Measurements from ENCODE around the gene CLPTM1L.
A peak's percentile ranks its signal among the peaks of the same experiment; 100 is the strongest.

CLPTM1L gene, protein sequence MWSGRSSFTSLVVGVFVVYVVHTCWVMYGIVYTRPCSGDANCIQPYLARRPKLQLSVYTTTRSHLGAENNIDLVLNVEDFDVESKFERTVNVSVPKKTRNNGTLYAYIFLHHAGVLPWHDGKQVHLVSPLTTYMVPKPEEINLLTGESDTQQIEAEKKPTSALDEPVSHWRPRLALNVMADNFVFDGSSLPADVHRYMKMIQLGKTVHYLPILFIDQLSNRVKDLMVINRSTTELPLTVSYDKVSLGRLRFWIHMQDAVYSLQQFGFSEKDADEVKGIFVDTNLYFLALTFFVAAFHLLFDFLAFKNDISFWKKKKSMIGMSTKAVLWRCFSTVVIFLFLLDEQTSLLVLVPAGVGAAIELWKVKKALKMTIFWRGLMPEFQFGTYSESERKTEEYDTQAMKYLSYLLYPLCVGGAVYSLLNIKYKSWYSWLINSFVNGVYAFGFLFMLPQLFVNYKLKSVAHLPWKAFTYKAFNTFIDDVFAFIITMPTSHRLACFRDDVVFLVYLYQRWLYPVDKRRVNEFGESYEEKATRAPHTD

DNA sequence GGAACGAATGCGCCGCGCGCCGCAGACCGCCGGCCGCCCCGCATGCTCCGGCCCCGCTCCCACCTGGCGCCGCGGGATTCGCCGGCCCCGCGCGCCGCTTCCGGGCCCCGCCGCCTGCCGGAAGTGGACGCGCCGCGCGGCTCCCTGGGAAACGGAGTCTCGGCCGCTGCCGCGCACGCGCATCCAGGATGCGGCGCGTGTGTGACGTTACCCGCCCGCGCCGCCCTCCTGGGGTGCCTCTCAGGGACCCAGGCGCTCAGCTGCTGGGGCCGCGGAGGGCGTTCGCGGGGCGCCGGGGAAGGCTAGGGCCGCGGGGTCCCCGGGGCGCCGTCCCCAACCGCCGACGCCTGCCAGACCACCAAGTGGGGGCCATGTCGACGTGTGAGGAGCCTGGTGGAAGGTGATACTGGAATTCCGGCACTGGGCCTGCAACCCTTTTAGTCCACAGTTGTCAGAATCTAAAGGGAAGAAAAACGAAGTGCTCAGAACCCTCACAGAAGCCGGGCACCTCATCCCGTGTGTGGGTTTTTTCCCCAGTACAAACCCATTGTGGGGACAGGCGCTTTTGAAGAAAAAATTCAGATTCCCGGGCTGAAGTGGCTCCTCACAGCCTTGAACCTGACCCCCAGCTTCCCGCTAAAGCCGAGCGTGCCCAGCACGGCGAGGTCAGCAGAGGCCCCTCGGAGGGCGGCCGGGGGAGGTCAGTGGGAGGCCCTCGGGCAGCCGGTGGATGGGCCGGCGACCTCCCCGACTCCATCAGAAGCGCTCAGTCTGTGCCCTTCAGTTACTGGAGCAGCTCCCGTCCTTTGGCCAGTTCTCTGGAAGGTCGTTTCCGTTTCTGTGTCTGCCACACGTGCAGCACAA is at the start of gene CLPTM1L:
TSS of gene CLPTM1L (minus strand) at position 125 of the 864 bp plus-strand sequence. CDS start 258 bp downstream, outside the sequence.
- DNase-seq: peak; percentile 89

- no peak for DNase-seq
These were observed 48.9 kb upstream of the CLPTM1L start for GRCh38 chr5:1393571-1394501.

- DNase-seq: no peak
These were observed 48.1 kb upstream of the CLPTM1L start for GRCh38 chr5:1392801-1393565.

DNA sequence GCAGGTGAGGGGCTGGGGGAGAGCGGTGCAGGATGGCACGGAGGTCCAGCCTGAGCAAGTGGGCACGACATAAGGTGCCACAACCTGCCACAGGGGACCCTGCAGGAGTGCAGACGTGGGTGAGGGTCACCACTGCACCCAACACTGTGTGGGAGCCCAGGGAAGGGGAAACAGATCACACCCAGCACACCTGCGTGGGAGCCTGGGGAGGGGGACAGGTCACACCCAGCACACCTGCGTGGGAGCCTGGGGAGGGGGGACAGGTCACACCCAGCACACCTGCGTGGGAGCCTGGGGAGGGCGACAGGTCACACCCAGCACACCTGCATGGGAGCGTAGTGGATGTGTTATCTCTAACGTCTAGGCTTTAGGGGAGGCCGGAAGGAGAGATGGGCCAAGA is 47.4 kb upstream of the CLPTM1L start:
- DNase-seq: no peak

DNA sequence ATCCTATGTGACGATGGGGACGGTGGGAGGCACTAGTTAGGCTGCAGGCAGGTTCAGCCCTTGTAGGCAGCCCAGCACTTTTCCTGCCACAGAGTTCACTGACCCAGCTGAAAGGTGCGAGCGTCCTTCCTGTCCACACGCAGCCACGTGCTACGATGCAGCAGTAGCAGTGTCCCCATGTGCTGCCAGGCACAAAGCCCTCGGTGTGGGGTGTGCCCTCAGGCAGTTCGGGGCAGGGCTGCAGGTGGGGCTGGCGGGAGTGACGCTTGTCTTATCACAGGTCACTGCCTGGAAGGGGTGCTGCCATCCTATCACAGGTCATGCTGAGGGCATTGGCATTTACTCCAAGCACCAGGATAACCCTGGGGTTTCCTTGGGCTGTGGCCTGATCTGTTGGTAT is 46.8 kb upstream of the CLPTM1L start:
- no peak for DNase-seq

- no peak for DNase-seq
These were observed 46.1 kb upstream of the CLPTM1L start for GRCh38 chr5:1390861-1391600.

GRCh38 chr5:1390333-1390732 is 45.4 kb upstream of the CLPTM1L start:
- no peak for DNase-seq

DNA sequence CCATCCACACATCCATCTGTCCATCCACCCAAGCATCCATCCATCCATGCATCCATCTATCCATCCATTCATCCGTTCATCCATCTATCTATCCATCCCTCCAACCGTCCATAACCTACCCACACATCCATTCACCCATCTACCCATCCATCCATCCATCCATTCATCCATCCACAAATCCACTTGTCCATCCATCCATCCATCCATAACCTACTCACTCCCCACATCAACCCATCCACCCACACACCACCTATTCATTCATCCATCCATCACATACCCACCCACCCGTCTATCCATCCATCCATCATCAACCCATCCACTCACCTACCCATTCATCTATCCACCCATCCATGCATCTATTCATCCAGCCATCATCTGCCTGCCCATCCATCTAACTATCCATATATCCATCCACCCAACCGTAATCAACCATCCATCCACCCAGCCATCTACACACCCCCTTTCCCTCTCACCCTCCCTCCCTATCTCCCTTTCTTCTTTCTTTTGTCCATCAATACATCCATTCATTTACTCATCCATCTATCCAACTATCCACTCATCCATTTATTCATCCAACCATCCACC is 43.6 kb upstream of the CLPTM1L start:
- DNase-seq: no peak

DNA sequence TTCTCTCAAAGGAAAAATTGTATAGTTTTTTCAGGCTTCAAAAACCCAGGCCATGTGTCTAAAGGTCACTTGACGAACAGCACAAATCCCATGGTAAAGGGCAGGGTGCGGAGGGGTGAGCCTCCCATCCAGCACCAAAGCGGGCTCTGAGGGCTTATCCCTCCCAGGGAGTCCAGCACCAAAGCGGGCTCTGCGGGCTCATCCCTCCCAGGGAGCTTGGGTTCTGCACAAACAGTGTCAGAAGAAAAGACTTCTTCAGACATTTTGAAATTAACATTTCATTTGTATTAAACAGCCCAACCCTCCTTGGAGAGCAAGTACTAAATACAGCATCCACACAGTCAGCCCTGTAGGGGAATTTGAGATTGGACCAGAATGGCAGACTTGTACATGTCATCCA is 43.0 kb upstream of the CLPTM1L start:
- no peak for DNase-seq

- DNase-seq: no peak
These were observed 42.3 kb upstream of the CLPTM1L start for GRCh38 chr5:1387059-1387755.

DNA sequence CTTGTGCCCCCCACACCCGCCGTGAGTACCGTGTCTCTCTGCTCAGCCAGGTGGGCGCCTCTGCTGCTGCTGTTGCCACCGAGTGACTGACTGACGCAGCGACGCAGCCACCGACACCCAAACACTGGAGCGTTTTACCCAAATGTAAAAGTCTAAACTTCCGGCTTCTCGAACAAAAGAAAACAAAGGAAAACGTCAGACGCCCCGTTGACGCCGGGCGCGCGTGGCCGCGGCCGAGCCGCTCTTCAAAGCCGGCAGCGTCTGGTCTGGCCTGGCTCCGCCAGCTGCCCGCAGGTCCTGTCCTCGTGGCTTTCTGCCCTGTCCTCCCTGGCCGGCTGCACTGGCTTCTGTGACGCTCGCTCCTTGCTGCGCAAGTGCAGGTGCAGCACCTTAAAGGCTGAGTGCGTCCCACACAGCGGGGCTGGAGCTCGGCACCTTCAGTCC is 41.4 kb upstream of the CLPTM1L start:
- DNase-seq: peak; percentile 70

GRCh38 chr5:1385395-1386273 is 40.7 kb upstream of the CLPTM1L start:
- DNase-seq: peak; percentile 93

GRCh38 chr5:1384521-1384920 is 39.6 kb upstream of the CLPTM1L start:
- no peak for DNase-seq

DNA sequence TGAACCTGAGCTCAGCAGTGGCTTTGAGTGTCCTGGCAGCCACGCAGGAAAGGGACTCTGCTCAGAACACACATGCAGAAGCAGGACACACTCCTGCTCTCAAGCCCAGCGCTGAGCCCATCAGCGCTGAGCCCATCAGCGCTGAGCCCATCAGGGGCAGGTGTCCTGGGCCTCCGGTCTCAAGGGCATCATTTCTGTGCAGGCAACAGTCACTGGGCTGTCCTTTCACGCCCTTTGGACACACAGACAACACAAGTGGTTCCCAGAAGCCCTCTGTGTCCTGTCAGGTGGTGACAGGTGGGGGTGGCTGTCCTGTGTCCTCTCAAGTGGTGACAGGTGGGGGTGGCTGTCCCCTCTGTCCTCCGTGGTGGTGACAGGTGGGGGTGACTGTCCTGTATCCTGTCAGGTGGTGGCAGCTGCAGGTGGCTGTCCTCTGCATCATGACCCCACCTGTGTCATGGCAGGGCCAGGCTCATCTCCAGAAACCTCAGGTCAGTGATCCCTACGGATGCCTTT is 39.0 kb upstream of the CLPTM1L start:
- DNase-seq: no peak

DNA sequence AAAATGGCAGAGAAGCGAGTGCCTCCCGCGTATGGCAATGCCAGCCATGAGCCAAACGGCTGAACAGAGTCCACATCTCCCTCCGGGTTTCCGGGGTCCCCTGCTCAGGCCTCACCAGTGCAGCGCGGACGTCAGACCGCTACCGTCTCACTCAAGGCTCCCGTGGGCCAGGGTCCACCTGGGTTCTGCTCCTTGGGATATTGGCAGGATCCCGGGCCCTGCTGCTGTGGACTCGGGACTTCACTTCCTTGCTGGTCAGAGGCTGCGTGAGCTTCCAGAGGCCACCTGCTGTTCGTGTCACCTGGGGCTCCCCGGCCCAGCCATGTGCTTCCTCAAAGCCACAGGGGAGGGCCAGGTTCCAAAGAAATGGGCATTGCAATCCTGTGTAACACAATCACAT is 38.4 kb upstream of the CLPTM1L start:
- DNase-seq: no peak

GRCh38 chr5:1382248-1382700 is 37.4 kb upstream of the CLPTM1L start:
- no peak for DNase-seq

DNA sequence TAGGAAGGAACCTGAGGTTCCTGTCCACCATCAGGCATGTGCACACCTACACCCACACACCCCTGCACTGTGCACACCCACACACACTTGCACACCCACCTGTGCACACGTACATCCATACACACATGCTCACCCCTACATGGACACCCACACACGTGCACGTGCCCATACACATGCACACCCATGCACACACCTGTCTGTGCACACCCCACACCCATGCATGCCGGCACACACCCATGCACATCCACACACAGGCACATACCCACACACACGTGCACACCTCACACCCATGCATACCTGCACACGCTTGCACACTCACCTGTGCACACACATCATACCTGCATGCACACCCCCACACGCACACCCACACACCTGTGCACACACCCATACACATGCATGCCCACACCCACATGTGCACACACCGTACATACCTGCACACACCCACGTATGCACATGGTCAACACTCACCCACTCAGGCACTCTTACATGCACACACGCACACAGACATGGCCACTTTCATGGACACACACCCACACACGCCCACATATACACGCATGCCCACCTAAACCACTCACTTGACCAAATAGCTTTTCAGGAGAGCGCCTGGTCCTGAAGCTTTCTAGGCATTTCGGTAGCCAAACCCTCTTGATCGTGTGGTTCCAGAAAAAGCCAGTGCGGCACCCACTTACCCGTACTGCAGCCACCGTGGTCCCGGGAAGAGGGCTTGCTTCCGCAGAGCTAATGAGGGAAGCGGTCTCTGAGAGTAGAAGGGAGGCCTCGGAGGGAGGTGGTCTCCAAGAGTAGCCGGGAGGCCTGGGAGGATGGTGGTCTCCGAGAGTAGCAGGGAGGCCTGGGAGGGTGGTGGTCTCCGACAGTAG is 36.7 kb upstream of the CLPTM1L start:
- DNase-seq: no peak

All from stimulated activated CD8-positive, alpha-beta memory T cell treated with anti-CD3 and anti-CD28 coated beads, Interleukin-4, amount 100 ng/mL, for 48 hours (primary cell).